ENCODE data around the gene TTC23.
"Not testable (repeated sequence)": the region's sequence is repeated elsewhere in the genome, so short reads cannot be mapped to it uniquely, and the experiment has no call there.

TTC23 gene

GRCh38 chr15:99120050-99120777 lies 129.2 kb downstream of the TTC23 start:
- DNase-seq (ENCODE audit: low read depth in 2 of 2): no peak

GRCh38 chr15:99118801-99119546 lies 130.4 kb downstream of the TTC23 start:
- no peak for DNase-seq (ENCODE audit: low read depth in 2 of 2)

- no peak for DNase-seq (ENCODE audit: low read depth in 2 of 2)
These were observed 131.1 kb downstream of the TTC23 start for GRCh38 chr15:99118258-99118632.

GRCh38 chr15:99117563-99118257 lies 131.7 kb downstream of the TTC23 start:
- DNase-seq (ENCODE audit: low read depth in 2 of 2): no peak

- DNase-seq (ENCODE audit: low read depth in 2 of 2): no peak
These were observed 132.3 kb downstream of the TTC23 start for GRCh38 chr15:99117111-99117510.

- no peak for DNase-seq (ENCODE audit: low read depth in 2 of 2)
These were observed 133.8 kb downstream of the TTC23 start for GRCh38 chr15:99115300-99116215.

- no peak for DNase-seq (ENCODE audit: low read depth in 2 of 2)
These were observed 134.7 kb downstream of the TTC23 start for GRCh38 chr15:99114511-99115299.

- DNase-seq (ENCODE audit: low read depth in 2 of 2): no peak
These were observed 135.7 kb downstream of the TTC23 start for GRCh38 chr15:99113547-99114271.

- DNase-seq (ENCODE audit: low read depth in 2 of 2): not testable (repeated sequence)
These were observed 137.7 kb downstream of the TTC23 start for GRCh38 chr15:99111641-99112040.

GRCh38 chr15:99110581-99111320 lies 138.6 kb downstream of the TTC23 start:
- DNase-seq (ENCODE audit: low read depth in 2 of 2): no peak

- no peak for DNase-seq (ENCODE audit: low read depth in 2 of 2)
These were observed 139.3 kb downstream of the TTC23 start for GRCh38 chr15:99110093-99110492.

- no peak for DNase-seq (ENCODE audit: low read depth in 2 of 2)
These were observed 139.8 kb downstream of the TTC23 start for GRCh38 chr15:99109555-99110021.

GRCh38 chr15:99108993-99109392 lies 140.4 kb downstream of the TTC23 start:
- no peak for DNase-seq (ENCODE audit: low read depth in 2 of 2)

GRCh38 chr15:99106417-99107220 lies 142.8 kb downstream of the TTC23 start:
- no peak for DNase-seq (ENCODE audit: low read depth in 2 of 2)

GRCh38 chr15:99105514-99106341 lies 143.7 kb downstream of the TTC23 start:
- peak in 1 of 2 experiments; percentile 29 for DNase-seq (ENCODE audit: low read depth in 2 of 2)

GRCh38 chr15:99104788-99105513 lies 144.4 kb downstream of the TTC23 start, which contains the start of gene SYNM:
SYNM (plus strand) TSS chr15:99105080; CDS start chr15:99105200, 120 bp downstream.
- peak in 1 of 2 experiments; percentile 41 for DNase-seq (ENCODE audit: low read depth in 2 of 2)

- DNase-seq (ENCODE audit: low read depth in 2 of 2): no peak
These were observed 146.1 kb downstream of the TTC23 start for GRCh38 chr15:99103279-99103678.
